Measurements from ENCODE around the gene PLEKHO1.

Gene PLEKHO1

DNA sequence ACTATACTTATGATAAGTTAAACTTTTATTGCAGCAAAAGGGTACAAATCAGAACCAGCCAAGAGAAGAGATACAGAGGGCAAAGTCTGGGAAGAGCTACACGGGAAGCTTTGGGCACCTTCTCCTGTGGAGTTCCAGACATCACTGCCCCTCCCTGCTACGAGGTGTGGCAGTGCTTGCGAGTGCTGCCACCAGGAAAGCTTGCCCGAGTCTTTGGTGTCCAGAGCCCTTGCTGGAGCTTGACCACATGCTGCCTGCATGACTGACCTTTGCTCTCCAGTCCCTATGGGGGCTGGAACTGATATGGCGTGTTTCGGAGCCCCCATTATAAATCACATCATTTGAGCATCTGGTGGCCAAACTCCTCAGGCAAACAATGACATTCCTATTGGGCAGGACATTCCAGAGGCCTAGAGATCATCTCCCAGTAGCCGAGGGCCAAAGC, 23.4 kb downstream of the PLEKHO1 start:
- TF ChIP-seq, protein P1, sequence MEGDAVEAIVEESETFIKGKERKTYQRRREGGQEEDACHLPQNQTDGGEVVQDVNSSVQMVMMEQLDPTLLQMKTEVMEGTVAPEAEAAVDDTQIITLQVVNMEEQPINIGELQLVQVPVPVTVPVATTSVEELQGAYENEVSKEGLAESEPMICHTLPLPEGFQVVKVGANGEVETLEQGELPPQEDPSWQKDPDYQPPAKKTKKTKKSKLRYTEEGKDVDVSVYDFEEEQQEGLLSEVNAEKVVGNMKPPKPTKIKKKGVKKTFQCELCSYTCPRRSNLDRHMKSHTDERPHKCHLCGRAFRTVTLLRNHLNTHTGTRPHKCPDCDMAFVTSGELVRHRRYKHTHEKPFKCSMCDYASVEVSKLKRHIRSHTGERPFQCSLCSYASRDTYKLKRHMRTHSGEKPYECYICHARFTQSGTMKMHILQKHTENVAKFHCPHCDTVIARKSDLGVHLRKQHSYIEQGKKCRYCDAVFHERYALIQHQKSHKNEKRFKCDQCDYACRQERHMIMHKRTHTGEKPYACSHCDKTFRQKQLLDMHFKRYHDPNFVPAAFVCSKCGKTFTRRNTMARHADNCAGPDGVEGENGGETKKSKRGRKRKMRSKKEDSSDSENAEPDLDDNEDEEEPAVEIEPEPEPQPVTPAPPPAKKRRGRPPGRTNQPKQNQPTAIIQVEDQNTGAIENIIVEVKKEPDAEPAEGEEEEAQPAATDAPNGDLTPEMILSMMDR (IDR thresholded peaks at IDR 0.05; ENCODE audit: borderline replicate concordance, insufficient read depth, low read depth, low read length), result no peak
- H3K4me3 ChIP-seq (ENCODE audit: low read depth, low read length), result no peak overlapping the region

DNA sequence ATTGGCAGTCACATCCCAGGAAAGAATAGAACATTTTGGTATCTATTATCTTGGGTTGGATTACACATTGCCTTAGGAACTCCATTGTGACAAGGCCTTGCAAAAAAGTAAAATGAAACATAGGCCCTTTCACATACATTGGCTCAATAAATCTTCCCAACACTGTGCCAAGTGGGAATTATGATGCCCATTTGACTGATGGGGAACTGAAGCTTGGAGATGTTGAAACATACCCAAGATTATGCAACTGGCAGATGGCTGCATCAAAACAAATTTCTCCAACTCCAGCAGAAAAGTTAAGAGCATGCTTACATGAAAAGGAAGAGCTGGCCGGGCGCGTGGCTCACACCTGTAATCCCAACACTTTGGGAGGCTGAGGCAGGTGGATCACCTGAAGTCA, 26.9 kb downstream of the PLEKHO1 start:
- H3K4me3 ChIP-seq (ENCODE audit: low read depth, low read length), result no peak overlapping the region
- TF ChIP-seq, protein P1 (IDR thresholded peaks at IDR 0.05; ENCODE audit: borderline replicate concordance, insufficient read depth, low read depth, low read length), result no peak

DNA sequence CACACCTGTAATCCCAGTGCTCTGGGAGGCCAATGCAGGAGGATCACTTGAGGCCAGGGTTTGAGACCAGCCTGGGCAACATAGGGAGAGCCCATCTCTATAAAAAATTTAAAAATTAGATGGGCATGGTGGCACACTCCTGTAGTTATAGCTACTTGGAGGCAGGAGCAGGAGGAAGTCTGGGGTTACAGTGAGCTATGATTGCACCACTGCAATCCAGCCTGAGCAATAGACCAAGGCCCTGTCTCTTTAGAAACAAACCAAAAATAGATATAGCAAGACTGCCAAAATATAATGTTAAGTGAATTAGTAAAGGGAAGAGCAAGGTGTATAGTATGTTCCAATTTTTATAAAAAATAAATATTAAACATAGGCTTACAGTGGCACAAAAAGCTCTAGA, 28.8 kb downstream of the PLEKHO1 start:
- TF ChIP-seq, protein P1 (IDR thresholded peaks at IDR 0.05; ENCODE audit: borderline replicate concordance, insufficient read depth, low read depth, low read length), result no peak
- H3K4me3 ChIP-seq (ENCODE audit: low read depth, low read length), result no peak overlapping the region

DNA sequence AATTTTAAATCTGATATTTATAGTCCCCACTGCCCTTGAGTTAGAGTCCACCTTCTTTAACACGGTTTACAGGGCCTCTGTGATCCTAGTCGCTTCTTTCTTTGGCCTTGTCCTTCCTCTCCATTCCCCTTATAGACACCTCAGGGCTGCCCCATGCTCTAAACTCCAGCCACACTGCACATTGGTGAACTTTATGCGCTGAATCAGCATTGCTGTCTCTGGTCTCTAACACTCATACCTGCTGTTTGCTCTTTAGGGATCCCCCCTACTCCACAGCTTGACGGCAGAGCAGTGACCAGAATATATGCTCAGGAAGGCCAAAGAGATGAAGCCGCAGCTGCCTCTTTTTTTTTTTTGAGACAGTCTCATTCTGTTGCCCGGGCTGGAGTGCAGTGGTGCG, 30.2 kb downstream of the PLEKHO1 start:
- TF ChIP-seq, protein P1 (IDR thresholded peaks at IDR 0.05; ENCODE audit: borderline replicate concordance, insufficient read depth, low read depth, low read length), result no peak

DNA sequence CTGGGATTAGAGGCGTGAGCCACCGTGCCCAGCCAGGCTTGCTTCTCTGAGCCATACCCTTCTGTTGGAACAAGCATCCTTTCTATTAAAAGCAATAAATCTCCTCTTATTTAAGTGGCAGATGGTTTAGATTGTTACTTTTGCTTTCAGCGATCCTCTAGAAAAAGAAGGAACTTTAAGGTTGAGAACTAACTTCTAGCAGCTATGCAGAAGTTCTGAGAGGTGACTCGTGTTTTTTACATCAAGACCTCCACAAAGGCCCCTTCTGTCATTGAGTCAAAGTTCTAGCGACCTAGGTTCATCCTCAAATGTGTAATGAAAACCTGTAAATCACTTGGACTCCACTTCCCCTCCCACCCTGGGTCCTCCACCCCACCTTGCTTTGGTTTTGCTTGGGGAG, 30.8 kb downstream of the PLEKHO1 start:
- H3K4me3 ChIP-seq (ENCODE audit: low read depth, low read length), result no peak overlapping the region
- TF ChIP-seq, protein P1 (IDR thresholded peaks at IDR 0.05; ENCODE audit: borderline replicate concordance, insufficient read depth, low read depth, low read length), result no peak

More for the DNA sequence above, 30.2 kb downstream of the PLEKHO1 start:
- no peak overlapping the region for H3K4me3 ChIP-seq (ENCODE audit: low read depth, low read length)

DNA sequence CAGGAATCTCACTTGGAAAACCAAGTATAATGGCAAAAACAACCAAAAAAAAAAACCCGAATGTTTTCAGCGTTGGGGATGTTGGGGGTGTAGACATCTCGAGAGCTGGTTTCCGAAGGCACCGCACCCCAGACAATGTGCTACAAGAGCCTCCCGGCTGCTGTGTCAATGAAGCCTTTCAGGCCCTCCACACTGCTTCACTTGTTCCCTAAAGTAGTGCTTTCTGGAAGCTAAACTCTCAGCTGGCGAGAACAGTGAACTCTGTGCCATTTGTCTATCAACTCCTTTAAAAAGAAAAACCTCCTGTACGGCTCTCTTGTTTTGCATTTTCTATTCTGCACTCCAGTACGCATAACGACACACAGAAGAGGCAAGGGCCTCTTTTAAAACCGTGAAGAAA, 32.5 kb downstream of the PLEKHO1 start:
- TF ChIP-seq, protein P1 (IDR thresholded peaks at IDR 0.05; ENCODE audit: borderline replicate concordance, insufficient read depth, low read depth, low read length), result no peak
- H3K4me3 ChIP-seq (ENCODE audit: low read depth, low read length), result no peak overlapping the region

DNA sequence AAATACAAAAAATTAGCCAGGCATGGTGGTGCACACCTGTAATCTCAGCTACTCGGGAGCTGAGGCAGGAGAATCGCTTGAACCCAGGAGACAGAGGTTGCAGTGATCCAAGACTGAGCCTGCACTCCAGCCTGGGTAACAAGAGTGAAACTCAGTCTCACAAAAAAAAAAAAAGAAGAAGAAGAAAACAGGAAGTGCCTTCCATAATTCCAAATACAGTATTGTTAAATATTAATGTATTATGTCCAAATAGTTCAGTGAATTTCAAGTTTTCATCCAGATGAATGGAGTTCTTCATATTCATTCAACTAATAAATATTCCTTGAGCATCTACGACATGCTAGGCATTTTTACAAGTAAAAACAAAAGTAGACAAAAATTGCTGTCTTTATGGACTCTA, 33.3 kb downstream of the PLEKHO1 start:
- TF ChIP-seq, protein P1 (IDR thresholded peaks at IDR 0.05; ENCODE audit: borderline replicate concordance, insufficient read depth, low read depth, low read length), result no peak
- H3K4me3 ChIP-seq (ENCODE audit: low read depth, low read length), result no peak overlapping the region

Data from GM12875 (cell line).